ENCODE measurements around the gene FSD1L. TPM values are rescaled to one million over a fixed set of nuclear protein-coding genes. Genes with fewer than 3 reads are reported as not detected.

FSD1L gene
- total RNA-seq, 4 donors from 2014 or later: 1.8 to 19.1 (median 8.3) TPM

- TF ChIP-seq CTCF (IDR thresholded peaks at IDR 0.05): no peak
- TF ChIP-seq POLR2A (IDR thresholded peaks at IDR 0.05): no peak
- Histone ChIP-seq H3K27me3 (no peaks in the 10 kb centered on the region), H3K4me3 (no peak overlapping the region), H3K9me3 (no peaks in the 10 kb centered on the region), H3K4me1 (no peaks in the 10 kb centered on the region), H3K27ac (no peak overlapping the region), H3K36me3 (no peaks in the 10 kb centered on the region)
- intact Hi-C loops (cut with DNase I; ENCODE audit: low total_unique reads): no loop called here
- DNase-seq: no peak
Observed at GRCh38 chr9:105416840-105417239, 31.0 kb upstream of the FSD1L start.

- H3K4me3 ChIP-seq: no peak overlapping the region
Observed at GRCh38 chr9:105418588-105419500, 29.0 kb upstream of the FSD1L start.

GRCh38 chr9:105419816-105420597 lies 27.8 kb upstream of the FSD1L start:
- Histone ChIP-seq H3K27me3 (no peaks in the 10 kb centered on the region), H3K27ac (no peak overlapping the region), H3K36me3 (no peaks in the 10 kb centered on the region), H3K4me3 (no peak overlapping the region), H3K9me3 (no peaks in the 10 kb centered on the region), H3K4me1 (no peaks in the 10 kb centered on the region)
- no peak for TF ChIP-seq POLR2A (IDR thresholded peaks at IDR 0.05)
- TF ChIP-seq CTCF (IDR thresholded peaks at IDR 0.05): no peak
- DNase-seq: no peak
- intact Hi-C loops (cut with DNase I; ENCODE audit: low total_unique reads): no loop called here

More at GRCh38 chr9:105418588-105419500, 29.0 kb upstream of the FSD1L start:
- H3K4me1 ChIP-seq: no peaks in the 10 kb centered on the region
- H3K9me3 ChIP-seq: no peaks in the 10 kb centered on the region
- no peak for DNase-seq
- no peaks in the 10 kb centered on the region for H3K36me3 ChIP-seq
- no peaks in the 10 kb centered on the region for H3K27me3 ChIP-seq
- no peak for TF ChIP-seq CTCF (IDR thresholded peaks at IDR 0.05)
- no peak for TF ChIP-seq POLR2A (IDR thresholded peaks at IDR 0.05)
- no peak overlapping the region for H3K27ac ChIP-seq
- intact Hi-C loops (cut with DNase I; ENCODE audit: low total_unique reads): no loop called here

GRCh38 chr9:105421154-105421553 lies 26.7 kb upstream of the FSD1L start:
- Histone ChIP-seq H3K27me3 (no peaks in the 10 kb centered on the region), H3K36me3 (no peaks in the 10 kb centered on the region), H3K4me3 (no peak overlapping the region), H3K9me3 (no peaks in the 10 kb centered on the region), H3K4me1 (no peaks in the 10 kb centered on the region), H3K27ac (no peak overlapping the region)
- intact Hi-C loops (cut with DNase I; ENCODE audit: low total_unique reads): no loop called here
- no peak for DNase-seq
- TF ChIP-seq CTCF (IDR thresholded peaks at IDR 0.05) (no peak), POLR2A (IDR thresholded peaks at IDR 0.05) (no peak)

GRCh38 chr9:105421864-105422263 lies 26.0 kb upstream of the FSD1L start:
- no peak for DNase-seq
- Histone ChIP-seq H3K27ac (no peak overlapping the region), H3K4me1 (no peaks in the 10 kb centered on the region), H3K27me3 (no peaks in the 10 kb centered on the region), H3K36me3 (no peaks in the 10 kb centered on the region), H3K9me3 (no peaks in the 10 kb centered on the region), H3K4me3 (no peak overlapping the region)
- TF ChIP-seq CTCF (IDR thresholded peaks at IDR 0.05): no peak
- TF ChIP-seq POLR2A (IDR thresholded peaks at IDR 0.05): no peak
- intact Hi-C loops (cut with DNase I; ENCODE audit: low total_unique reads): no loop called here
